ENCODE data around the gene SLC15A4.
"Not testable (repeated sequence)": the region's sequence is repeated elsewhere in the genome, so short reads cannot be mapped to it uniquely, and the experiment has no call there.

Gene SLC15A4

DNA sequence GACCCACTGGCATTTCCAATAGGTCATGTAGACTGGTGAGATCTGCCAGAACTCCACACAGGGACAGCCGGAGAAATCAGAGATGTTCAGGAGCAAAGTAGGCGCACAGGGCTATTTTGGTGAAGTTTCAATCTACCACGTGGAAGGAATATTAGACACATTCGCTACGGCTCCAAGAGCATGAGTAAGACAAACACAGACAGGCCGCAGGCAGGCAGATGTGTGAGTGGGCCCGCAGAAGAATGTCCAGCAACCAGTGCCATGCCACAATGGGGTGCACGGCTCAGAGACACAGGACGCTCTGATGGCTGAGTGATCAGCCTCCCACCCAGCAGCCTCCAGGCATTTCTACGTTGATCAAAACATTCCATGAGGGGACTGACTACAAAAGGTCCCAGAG is 10.4 kb downstream of the SLC15A4 start:
- DNase-seq = no peak

DNA sequence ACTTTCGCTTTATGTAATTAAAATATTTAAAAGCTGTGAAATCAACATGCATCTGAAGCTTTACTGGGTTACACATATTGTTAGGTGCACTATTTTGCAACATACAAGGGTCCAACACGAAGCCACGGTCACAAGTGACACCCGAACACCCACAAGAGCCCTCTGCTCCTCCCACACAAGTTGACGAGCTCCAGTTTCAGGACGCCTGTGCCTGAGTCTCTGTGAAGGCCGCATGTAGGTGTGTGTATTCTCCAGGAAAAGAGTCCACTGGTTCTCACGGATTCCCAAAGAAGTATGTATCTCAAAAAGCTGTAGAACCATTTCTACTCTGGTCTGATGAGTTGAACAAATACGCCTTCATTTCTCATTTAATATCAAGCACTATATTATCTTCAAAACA is 12.0 kb downstream of the SLC15A4 start:
- no peak for DNase-seq

DNA sequence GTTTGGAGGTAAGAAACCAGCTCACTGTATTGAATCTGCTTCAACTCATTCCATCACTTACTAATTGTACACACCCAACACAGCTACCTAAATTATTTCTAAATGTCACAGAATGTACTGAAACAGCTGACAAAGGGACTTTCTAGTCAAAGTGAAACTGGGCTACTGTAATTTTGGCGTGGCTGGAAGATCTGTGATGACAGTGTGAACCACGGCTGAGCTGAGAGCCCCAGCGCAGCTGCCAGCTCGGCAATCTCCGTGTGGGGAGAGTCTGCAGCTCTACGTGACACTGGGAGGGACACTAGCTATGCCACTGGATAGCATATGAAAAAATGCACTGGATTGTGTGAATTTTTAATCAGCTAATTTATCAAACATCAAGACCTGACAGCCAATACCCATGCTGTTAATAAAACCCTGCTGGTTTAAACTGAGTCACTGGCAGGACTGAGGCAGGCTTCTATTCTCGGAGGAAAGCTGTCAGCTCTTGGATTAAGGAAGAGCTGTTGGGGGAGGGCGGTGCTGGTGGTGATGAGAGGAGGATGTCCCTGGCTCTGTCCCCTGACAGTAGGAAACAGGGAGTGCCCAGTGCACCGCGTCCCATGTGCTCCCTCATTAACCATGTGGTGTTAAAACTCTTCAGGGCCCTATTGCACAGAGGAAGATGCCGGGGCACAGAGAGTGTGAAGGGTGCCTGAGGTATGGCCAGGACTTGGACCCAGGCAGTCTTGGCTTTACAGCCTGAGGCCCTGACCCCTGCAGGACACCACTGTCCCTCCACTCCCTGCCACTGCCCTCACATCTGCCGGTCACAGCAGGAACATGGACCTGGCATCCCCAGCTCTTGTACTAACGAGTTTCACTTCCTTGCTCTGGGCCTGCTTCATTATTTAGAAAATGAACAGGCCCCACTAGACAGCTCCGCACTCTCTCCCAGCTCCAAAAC is 13.3 kb downstream of the SLC15A4 start:
- DNase-seq = no peak

DNA sequence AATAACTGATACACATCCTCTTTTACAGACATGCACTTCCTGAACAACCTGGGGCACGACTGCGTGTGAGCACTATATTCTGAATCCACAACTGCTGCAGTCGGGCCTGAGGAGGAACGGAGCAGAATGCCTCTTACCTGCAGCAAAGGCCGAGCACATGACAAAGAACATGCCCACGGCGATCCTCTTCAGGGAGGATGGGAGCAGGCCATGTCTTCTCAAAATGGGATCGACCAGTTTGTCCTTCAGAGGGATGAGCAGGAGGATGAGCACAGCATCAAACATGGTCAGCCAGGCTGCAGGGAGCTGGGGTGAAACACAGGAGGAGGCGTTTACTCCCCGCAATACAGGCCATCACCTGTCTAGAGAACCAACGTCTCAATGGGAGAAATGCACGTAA is 15.1 kb downstream of the SLC15A4 start:
- no peak for DNase-seq

DNA sequence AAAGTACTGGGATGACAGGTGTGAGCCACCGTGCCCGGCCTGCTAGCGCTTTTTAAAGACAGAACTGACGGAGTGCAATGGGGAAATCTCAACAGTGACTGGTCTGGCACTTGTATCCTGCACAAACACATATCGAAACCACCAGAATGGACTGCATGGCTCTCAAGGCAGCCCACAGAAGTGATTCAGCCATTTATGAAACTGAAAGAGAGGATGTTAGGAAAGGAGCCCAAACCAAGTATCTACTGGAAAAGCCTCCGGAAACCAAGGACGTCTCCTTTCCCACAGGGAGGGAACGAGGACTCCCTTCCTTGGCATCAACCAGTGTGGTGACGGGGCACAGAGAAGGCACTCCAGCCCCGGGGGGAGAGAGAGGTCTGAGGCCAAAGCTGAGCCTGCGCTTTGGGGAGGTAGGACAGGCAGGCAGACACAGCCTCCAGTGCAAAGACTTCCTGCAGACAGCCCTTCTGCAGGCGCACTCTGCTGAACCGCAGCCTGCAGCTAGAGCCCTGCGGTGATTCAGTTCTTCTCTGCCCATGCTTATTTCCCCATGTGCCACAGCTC is 16.5 kb downstream of the SLC15A4 start:
- no peak for DNase-seq

DNA sequence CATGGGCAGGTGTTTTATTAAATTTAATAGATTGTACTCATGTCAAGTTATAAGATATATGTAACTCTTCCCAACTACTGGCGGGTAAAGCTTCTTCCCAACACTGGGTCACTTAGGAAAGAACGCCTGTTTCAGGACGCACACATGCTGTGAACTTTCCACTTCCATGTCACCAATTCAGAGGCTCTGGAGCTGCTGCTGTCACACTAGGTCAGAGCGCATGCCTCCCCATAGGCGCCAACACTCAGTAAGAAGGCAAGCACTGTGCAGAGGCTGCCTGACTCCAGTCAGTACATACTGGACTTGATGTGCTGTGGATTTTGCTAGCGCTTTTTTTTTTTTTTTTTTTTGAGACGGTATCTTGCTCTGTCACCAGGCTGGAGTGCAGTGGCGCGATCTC is 17.2 kb downstream of the SLC15A4 start:
- DNase-seq = no peak

DNA sequence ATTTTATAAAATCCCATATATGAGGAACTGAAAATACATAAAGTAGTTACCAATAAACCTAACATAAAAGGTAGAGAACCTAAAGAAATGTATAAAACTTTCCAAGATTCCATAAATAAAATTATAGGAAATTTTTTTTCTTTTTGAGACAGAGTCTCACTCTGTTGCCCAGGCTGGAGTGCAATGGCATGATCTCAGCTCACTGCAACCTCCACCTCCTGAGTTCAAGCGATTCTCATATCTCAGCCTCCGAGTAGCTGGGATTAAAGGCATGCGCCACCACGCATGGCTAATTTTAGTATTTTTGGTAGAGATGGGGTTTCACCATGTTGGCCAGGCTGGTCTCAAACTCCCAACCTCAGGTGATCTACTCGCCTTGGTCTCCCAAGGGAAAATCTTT is 18.4 kb downstream of the SLC15A4 start:
- DNase-seq = not testable (repeated sequence)

DNA sequence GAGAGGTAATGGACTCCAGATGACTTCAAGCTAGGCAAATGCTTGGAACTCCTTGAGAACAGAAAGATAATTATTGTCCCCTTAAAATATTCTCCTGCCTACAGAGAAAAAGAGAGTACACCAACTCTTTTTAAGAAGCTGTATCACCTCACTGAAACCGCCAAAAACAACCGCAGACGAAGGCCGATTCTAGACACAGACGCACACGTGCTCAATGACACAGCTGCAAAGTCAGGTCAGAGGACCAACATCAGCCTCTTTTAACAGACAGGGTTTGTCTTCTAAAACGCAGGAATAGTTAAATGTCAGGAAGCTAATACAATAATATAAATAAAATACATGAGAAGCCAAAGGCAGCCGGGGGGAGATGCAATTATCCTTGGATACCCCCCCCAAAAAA is 19.0 kb downstream of the SLC15A4 start:
- DNase-seq = no peak

DNA sequence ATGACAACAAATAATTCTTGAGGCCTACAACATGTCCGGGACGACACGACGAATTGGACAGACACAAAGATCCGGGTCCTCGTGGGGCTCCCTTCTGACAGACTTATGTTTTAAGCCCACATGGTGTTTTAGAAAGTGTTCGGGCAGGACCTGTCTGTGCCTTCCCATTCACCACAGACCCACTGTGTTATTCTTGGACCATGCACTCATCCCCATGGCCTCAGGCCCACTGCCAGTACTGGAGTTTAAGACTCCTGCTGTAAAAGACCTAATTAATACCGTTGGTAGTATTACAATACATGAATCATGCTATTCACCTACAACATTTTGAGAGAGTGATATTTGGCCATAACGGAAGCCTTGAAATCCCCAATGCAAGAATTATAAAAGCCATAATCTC is 20.0 kb downstream of the SLC15A4 start:
- DNase-seq = no peak

DNA sequence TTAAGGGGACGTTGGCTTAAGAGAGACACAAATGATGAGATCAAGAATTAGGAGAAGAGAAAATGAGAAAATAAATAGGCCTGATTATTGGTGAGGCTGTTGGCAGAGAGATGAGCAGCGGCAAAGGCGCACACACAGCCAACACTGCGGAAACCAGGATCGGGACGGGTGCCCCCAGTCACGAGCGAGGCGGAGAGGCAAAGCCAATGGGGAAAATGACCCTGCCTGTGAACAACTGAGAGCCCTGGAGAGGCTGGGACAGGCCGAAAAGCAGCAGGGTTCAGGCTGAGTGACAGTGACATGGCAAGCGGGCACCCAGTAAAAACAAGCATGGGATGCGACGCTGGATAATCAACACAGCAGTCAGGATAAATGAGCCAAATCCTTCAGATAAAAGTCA is 21.0 kb downstream of the SLC15A4 start:
- no peak for DNase-seq

DNA sequence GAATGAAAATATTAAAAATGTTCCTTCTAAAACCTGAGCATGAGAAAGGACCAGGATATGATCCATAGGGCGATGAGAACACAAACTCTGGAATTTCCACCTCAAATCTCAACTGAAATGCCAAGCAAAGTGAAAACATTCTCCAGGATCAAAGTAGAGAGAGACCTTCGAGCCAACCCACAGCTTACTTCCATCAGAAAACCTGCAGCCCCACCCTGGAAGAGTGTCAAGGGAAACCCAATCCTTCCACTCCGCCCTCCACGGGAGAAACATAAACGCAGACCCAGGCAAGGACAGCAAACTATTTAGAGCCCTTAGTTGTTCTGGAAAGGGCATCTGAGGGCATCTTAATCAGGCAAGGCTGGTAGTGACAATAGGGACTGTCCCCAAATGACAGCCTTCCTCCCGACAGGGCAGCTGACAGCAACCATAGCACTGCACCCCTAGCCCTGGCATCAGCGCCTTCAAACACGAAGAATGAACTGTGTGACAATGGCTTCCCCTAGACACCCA is 21.8 kb downstream of the SLC15A4 start:
- no peak for DNase-seq

DNA sequence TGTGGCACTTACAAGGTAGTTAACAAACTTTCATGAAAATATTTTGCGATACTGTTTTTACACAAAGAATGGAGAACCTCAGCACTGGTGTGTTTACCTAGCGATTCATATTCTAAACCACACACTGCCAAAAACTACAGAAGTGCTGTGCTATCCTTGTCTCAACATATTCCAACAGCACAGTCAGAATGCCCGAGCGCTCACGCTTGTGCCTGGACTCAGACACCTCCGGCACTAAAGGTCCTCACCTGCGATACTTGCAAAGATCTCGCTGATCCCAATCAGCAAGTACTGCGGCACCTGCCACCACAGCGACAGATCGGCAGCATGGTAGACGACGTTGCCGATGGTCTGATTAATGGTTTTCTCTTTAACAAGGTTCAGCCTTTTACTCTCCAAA is 23.2 kb downstream of the SLC15A4 start:
- no peak for DNase-seq

DNA sequence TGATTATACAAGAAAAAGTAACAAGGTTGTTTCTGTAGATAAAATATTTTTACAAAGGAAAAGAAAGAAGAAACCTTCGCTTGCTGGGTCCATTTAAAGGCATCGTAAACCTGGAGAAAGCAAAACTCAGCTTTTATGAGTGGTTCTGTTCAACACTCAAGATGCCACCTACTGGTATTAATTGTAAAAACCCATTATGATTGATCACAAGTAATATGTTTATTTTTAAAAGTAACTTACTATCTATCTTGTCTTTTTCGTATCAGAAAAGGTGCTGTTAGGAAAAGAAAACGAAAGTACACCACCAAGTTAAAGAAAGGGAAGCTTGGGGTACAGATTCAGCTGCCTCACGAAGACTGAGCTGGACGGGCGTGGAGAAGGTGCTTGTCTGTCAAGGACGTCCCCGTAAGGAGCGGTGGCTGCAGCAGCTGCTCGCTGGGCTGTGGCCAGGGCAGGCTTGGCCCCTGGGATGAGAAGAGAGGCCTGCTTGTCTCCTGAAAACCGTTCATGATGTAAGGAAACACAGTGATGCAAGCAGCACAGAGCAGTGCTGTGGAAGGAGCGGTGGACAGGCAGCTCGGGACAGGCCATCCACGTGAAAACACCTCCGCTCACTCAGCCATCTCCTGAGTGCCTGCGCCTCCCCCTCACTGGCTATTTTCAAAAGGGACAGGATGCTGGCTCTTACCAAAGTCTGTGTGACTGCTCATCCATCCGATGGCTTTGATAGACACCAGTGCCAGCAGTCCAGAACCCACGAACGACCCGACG is 25.0 kb downstream of the SLC15A4 start:
- DNase-seq = no peak

DNA sequence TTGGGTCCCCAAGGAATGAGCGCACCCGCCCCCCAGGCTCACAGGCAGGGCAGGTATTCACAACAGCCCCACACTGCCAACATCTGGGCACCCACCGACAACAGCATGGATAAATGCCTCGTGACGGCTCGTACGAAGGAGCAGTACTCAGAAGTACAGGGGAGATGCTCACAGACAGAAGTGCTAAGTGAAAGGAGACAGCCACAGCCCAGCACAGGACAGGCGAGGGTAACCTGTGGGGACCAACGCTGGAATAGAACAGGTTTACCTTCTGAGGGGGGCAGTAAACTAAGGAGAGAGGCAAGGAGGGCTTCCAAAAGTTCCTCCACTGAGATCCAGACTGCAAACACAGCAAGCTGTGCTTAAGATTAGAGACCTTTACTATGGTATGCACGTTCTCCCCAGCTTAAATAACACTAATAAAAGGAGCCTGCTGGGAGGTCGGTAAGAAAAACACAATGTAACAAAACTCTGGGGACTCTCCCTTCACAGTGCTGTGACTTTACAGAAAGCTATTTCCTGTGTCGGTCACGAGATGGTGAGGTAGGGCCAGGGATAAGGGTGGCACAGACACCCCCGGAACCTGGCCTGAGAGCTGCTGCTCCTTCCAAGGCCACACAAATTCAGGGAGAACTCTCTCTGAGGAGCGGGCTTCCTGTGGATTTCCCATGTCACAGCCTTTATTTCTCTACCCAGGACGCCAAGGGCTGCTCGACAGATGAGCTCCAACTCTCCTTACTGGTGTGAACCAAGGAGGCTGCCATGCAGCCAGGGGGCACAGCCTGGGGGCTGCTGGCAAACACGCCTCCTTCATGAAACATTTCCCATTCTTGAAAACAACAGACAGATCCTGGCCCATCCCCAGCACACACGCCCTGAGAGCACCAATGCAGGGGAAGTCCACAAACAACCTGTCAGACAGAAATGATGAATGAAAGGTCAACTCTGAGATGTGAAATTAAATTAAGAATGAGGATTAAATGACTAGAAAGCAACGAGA is 26.3 kb downstream of the SLC15A4 start:
- DNase-seq = no peak

DNA sequence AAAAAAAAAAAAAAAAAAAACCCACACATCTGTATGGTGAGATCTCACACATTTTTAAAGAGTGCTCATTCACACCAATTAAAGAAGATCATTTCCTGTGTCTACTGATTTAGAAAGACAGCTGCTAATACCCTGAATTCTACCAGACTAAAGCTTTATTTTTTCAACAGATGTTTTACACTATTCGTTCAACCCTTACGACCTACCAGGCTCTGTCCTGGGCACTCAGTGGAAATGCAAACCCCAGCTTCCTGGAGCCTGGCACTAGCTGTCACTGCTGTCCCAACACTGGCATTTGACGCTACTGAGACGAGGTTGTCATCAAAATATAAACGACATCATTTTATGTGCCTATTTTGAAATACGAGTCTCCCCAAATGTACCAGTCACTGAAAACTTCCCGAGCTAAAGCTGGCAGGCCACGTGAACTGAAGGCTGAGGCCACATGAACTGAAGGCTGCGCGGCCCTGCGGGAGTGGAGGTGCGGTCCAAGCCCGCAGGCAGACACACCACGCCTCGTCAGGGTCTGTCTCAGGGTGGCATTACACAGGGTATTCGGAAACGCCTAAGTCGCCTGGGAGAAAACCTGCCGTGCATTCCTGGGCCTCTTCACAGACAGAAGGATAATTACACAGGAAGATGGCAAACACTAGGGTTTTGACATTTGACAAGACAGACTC is 27.2 kb downstream of the SLC15A4 start:
- no peak for DNase-seq

DNA sequence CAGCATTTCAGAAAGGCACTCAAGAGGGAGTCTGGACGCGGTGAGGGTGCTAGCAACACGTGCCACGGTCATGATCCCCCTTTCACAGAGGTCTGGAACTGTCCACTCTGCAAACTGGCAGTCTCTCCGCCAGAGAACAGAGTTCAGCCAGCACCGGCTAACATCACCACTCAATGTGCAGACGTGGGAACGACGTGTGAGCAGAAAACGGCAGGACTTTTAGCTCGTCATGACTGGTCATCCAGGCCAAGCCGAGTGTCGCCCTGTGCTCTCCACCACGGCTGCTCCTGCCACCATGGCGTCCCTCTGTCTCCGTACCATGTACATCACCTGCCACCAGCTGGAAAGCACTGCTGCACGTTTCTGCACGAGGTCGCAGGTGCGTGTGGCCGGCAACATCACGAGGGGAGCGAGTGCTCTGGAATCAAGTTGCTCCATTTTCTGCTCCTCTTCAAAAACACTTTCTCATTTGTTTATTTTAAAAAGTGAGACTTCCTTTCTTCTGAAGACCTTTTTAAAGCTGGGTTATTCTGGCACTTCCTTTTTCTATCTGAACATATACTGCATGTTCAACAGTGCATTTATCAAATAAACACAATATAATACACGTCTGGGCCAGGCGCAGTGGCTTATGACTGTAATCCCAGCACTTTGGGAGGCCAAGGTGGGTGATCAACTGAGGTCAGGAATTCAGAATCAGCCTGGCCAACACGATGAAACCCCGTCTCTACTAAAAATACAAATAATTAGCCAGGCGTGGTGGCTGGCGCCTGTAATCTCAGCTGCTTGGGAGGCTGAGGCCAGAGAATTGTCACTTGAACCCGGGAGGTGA is 28.0 kb downstream of the SLC15A4 start:
- no peak for DNase-seq

DNA sequence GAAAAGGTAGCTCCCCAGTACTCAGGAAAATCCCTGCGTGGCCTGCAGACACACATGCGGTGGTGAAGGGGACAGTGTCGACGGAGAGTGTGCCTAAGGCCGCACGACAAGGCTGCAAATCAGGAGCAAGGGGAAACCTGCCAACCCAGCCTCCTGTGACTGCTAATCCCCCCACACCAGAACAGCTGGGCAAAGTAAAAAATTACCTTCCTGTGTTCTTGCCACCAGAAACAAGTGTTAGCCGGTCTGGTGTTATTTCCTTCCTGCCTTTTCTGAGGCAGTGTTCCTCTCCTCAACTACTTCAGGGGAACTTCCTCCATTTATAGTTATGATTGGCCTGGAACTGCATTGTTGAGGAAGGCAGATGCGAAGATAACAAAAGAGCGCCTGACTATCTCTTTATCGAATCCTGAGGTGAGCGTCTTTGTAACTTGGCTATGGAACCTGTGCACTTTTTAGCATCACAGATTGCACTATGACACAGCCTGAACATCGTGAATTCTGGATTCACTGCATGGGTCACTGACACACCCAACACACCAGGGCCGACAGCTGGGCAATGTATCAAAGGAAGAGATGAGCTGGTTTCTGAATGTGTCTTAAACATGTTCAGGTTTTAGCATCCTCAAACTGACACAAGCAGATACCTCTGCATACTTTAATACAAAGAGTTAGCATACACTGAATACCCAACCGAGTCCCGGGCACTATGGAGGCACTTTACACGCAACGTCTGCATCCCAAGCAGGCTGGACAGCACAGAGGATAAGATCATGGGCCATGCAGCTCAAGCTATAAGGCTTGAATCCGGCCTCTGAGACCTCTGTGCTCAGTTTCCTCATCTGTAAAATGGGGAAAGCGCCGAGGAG is 28.9 kb downstream of the SLC15A4 start:
- no peak for DNase-seq

DNA sequence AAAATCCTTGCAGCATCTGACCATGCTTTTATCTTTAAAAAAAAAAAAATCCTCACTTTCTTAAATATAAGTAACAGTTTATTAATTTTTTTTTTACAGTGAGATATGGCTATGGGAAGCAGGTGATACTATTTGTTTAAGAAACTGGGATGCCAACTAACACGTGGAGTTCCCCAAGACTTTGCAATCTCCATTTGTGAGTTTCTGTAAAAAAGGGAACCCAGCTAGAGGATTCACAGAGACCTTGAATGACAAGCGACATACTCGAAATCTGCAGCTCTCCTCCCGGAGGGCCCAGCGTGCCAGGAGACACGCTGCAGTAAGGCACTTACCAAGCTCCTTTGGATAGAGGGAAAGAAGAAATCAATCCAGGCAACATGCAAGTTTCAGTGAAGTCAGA is 30.1 kb downstream of the SLC15A4 start:
- DNase-seq = no peak

DNA sequence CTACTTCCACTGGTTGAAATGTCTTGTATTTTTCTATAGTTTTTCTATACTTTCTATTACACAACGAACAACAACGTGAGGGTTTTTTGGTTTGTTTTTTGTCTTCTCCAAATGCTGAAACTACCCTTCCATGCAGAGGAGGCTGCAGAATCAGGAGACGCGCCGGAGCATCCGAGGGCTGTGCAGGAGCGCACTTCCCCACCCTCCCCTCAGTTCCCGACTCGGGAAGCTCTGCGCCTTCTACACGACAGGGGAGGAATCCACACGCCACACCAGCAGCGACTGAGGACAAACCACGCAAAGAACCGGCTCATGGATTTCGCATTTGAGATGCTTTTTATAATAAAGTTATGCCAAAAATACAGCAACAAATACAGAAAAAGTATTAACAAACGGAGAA is 30.9 kb downstream of the SLC15A4 start:
- DNase-seq = no peak

DNA sequence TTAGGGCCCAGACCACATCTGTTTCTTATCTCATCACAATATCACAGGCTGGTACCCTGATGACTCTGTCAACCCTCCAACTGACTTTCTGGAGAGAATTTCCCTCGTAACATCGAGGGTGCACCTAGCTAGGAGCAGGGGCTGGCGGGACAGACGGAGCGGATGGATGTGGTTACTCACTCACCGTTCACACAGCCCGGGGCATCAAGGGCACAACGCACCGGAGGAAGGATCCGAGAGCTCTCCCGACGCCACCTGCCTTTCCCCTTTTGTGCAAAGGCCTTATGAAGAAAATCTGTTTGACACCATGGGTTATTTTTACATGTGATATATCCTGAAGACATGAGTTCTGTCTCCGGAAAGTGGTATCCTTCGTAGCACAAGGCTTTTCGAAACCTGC is 31.4 kb downstream of the SLC15A4 start:
- no peak for DNase-seq

All from GOT3 (cell line).